Measurements from ENCODE around the gene POLD4.
"Not testable (repeated sequence)": the region's sequence is repeated elsewhere in the genome, so short reads cannot be mapped to it uniquely, and the experiment has no call there.

The POLD4 gene

GRCh38 chr11:67354075-67355022 is 1.0 kb upstream of the POLD4 start:
- no peak for DNase-seq (ENCODE audit: low read depth in 4 of 4, low spot score in 1 of 4)

DNA sequence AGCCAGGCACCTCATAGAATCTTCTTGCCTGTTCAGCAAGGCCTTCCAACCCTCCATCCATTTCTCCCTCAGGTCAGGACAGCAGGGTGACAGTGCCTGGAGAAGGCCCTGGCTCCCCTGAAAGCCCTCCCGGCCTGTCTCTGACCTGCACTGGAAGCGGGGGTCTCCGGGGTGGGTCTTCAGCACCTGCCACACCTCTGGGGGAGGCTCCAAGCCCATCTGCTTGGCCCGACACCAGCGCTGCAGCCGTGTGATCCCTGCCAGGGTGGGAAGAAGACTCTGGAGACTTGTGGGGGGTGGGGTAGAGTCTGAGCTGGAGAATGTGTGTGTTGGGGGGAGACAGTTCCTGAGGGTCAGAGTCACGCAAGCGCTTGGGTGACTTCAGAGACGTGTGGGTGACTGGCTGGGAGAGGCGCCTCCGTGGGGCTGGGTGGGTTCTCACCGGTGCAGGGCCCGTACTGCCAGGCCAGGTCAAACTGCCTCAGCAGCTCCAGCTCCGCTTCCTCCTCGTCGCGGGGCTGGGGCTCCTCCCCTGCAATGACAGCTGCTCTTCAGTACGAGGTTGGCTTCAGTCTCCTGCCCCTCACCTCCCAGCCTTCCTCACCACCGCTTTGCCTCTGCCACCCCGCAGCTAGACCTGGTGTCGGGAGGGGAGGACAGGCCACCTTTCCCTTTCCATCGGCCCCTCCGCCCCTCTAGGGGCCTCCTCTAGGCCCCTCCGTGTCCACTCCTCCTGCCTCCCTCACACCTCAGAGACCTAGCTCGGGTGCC is 615 bp downstream of the POLD4 start:
- DNase-seq (ENCODE audit: low read depth in 4 of 4, low spot score in 1 of 4) = no peak

DNA sequence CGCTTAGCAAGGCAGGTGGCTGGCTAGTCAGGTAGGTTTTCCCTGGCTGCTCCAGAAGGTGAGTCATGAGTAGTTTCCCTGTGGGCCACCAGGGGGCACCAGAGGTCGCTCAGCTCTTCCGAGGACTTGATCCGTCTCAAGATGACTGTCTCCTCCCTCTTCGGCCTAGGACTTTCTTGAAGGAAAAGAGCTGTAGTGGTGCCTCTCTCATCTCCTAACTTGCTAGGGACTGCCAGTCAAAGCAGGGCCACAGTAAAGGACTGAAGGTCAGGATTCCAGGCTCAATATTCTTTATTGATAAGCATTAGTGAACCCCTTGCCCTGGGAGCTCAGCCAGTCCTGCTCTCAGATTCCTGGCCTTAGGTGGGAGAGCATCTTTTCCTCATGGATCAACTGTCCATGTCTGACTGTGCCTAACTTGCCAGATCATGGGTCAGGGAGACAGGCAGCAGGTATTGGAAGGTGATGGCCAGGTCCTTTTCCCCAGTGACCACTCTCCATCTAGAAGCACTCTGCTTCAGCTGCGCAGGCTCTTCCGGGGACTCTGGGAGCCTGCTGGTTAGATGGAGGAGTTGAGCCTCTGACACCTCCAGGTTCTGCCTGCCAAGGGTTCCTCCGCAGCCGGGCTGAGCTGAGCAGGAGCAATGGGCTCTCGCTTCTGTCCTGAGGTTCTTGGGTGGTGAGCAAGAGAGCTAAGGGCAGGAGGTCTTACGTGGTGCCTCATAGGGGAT is 1.9 kb downstream of the POLD4 start:
- peak in 1 of 4 experiments; percentile 47 for DNase-seq (ENCODE audit: low read depth in 4 of 4, low spot score in 1 of 4)

DNA sequence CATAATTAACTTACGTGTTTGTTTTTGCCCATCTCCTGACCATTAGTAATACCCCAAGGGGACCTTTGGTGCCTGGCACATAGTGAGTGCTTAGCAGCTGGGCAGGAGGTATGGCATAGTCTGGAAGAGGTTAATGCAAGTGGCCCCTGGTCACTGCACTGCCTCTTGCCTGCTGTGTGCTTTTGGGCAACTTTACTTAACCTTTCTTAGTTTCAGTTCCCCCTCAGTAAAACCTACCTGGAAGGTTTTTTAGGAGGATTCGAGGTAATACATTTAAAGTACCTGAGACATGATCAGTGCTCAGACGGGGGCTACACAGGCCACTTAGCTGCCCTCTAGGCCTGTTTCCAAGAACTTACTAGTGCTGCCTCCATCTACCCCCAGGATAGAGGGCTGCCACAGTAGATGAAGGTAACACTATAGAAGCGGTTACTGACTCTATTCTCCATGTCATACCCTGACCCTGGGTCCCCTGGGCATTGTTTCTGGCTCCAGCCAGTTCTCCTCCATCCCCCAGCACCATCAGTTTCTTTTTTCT is 3.3 kb downstream of the POLD4 start:
- no peak for DNase-seq (ENCODE audit: low read depth in 4 of 4, low spot score in 1 of 4)

- no peak for DNase-seq (ENCODE audit: low read depth in 4 of 4, low spot score in 1 of 4)
Observed at GRCh38 chr11:67349457-67349856, 3.9 kb downstream of the POLD4 start.

GRCh38 chr11:67349036-67349435 is 4.3 kb downstream of the POLD4 start:
- DNase-seq (ENCODE audit: low read depth in 4 of 4, low spot score in 1 of 4) = no peak

DNA sequence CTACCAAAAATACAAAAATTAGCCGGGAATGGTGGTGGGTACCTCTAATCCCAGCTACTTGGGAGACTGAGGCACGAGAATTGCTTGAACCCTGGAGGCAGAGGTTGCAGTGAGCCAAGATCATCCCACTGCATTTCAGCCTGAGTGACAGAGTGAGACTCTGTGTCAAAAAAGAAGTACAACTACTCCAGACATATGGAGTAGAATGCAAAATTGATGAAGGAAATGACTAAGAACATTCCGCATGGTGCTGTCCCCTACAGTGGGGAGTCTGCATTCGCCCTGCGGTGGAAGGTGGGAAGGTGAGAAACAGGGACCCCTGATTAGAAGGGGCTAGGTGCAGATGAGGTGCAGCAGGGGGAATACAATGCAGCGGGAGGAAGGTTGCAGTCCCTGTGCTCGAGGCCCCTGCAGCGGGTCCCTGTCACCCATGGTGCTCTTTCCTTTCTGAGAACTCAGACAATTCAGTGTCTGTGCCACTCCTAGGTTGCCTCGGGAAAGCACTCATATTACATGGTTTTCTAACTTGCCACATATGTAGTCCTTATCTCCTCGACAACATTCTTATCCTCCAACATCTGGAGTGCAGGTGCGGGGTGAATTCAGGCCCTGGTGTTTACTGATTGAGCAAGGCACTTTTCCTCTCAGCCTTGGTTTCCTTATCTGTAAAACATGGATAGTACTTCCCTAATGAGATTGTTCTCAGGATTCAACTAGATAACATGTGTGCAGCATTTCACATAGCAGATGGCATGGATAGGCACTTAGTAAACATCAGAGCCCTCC is 5.2 kb downstream of the POLD4 start:
- DNase-seq (ENCODE audit: low read depth in 4 of 4, low spot score in 1 of 4) = no peak

DNA sequence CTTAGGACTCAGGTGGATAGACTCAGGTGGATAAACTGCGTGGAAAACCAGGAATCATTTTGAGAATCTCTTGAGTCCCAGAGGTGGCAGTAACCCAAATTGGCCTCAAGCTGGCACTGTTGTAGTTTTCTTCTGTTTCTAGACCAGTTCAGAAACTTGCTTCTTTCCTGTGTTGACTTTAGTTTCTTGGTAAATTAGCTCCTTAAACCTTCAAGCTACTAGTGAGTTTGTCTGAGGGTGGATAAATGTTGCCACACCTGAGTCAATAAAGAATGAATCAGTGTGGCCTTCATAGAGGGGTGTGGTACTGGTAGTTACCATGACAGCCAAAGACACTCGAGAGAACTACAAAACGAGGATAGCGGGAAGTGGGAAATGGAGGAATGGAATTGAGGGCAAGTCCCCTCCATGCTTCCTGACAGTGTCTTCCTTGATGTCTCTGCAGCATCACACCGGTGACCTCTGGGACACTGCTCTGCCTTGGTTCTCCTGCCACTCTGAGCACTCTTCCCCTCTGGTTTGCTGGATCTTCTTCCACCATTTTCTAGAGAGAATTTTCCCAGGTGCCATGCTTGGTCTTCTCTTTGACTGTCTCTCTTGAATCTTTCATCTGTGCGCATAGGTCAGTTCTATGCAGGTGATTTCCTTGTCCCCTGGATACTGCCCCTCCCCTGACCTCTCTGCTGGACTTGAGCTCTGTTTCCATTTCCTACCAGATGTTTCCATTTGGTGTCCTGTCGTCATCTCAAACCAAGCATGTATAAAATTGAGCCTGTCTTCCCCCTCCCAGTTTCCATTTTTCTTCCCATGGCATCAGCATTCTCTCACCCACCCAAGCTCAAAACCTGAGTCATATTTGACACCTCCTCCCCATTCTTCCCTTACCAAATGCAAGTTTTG is 7.2 kb downstream of the POLD4 start:
- DNase-seq (ENCODE audit: low read depth in 4 of 4, low spot score in 1 of 4) = no peak

DNA sequence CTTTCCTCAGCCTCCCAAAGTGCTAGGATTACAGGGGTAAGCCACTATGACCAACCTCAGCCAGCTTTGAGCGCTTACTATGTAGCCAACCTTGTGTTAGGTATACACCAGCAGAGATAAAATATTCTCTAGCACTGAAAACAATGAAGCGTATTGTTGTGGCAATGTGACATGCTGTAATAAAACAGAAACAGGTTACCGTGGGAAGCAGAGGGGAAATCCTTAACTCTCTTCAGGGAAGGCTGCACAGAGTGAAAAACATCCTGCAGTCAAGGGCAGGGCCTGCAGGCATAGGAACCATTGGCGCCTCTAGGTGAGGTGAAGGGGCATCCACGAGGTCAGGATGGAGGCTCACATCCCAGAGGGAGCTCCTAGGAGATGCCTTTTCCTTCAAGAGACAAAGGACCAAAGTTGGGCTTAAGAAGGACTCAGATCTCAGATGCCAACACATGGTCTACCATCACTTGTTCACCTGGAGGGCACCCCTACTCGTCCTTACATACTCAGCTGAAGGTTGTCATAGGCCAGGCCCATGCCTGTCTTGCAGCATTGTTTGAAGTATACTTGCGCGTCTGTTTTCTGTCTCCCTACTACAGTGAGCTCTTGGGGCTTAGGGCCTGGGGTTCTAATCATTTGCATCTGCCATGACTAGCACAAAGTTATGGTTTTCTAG is 8.0 kb downstream of the POLD4 start:
- DNase-seq (ENCODE audit: low read depth in 4 of 4, low spot score in 1 of 4) = no peak

DNA sequence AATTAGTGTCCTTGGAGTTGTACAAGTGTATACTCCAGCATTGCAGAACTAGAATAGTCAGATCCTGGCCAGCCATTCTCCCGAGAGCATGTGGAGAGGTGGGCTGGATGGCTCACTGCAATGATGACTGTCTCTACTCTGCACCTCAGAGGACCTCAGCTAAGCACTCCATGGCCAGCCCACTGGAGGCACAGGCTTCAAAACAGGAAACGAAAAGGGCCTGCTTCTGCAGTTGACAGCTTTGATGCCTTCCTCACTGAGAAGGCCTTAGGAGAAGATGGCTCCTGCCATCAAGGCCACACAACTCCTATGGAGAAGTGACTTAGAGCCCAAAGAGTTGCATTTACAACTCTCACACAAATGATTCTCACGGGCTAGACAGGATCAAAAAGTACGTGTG is 9.1 kb downstream of the POLD4 start:
- no peak for DNase-seq (ENCODE audit: low read depth in 4 of 4, low spot score in 1 of 4)

DNA sequence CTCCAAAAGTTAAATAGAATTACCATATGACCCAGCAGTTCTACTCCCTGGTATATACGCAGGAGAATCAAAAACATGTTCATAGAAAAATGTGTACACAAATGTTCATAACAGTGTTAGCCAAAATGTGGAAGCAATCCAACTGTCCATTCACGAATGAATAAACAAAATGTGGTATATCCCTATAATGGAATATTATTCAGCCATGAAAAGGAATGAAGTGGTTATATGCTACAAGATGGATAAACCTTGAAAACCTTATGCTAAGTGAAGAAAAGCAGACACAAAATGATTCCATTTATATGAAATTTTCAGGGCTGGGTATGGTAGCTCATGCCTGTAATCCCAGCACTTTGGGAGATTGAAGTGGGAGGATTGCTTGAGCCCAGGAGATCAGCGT is 16.1 kb downstream of the POLD4 start:
- DNase-seq (ENCODE audit: low read depth in 4 of 4, low spot score in 1 of 4) = no peak

DNA sequence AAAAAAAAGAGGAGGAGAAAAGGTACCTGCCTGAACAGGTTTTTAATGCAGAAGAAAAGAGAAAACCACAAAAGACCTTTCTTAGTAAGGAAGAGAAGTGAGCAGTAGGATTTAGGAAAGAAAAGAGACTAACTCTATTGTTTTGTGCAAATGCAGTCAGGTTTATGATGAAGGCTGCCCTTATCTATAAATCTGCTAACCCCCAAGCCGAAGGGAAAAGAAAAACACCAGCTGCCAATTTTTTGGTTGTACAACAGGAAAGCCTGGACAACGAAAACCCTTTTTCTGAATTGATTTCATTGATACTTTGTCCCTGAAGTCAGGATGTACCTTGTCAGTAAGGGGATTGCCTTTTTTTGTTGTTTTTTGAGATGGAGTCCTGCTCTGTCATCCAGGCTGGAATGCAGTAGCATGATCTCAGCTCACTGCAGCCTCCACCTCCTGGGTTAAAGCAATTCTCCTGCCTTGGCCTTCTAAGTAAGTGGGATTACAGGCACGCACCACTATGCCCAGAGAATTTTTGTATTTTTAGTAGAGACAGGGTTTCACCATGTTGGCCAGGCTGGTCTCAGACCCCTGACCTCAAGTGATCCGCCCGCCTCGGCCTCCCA is 21.2 kb downstream of the POLD4 start:
- no peak for DNase-seq (ENCODE audit: low read depth in 4 of 4, low spot score in 1 of 4)

GRCh38 chr11:67323526-67323925 is 29.8 kb downstream of the POLD4 start:
- DNase-seq (ENCODE audit: low read depth in 4 of 4, low spot score in 1 of 4) = no peak

DNA sequence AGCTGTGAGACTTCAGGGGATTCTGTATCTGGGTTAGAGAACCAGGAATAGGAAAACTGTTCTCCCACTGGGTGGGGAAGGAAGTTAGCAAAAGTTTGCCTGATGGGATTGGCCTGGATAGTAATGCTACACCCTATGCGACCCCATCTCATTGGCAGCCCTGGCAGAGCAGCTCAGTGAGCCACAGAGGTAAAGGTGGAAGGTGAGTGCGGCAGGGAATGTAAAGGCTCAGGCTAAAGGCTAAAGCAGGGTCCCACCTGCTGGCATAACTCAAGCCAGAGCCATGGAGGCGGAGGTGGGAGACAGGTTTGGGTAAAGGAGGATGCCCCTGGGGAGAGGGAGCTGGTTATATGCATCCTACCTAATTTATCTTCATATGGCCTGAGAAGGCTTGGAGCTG is 31.3 kb downstream of the POLD4 start:
- no peak for DNase-seq (ENCODE audit: low read depth in 4 of 4, low spot score in 1 of 4)

DNA sequence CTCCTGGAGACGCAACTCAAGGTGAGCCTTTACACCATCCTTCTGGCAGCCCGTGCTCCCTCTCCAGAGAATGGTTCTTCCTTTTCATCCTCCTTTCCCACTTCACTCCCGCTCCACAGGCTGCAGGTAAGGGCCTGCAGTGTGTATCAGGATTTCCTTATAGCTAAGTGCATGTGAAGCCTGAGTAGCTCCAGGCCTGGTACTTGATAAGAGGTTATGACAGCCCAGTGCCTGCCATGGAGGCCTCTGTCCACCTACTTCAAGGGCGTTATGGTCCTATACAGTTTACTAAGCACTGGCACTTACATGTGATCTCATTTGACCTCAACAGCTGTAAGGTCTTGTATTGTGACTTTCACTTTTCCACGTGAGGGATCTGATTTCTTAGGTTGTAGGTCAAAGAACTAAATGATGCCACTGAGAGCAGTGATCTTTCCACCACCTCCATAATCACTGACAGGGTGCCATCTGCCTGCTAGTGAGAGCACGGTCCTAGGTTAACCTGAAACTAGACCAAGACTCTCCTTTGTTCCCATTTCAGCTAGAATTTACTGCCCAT is 32.0 kb downstream of the POLD4 start:
- DNase-seq (ENCODE audit: low read depth in 4 of 4, low spot score in 1 of 4) = no peak

GRCh38 chr11:67320691-67321090 is 32.7 kb downstream of the POLD4 start:
- DNase-seq (ENCODE audit: low read depth in 4 of 4, low spot score in 1 of 4) = no peak

DNA sequence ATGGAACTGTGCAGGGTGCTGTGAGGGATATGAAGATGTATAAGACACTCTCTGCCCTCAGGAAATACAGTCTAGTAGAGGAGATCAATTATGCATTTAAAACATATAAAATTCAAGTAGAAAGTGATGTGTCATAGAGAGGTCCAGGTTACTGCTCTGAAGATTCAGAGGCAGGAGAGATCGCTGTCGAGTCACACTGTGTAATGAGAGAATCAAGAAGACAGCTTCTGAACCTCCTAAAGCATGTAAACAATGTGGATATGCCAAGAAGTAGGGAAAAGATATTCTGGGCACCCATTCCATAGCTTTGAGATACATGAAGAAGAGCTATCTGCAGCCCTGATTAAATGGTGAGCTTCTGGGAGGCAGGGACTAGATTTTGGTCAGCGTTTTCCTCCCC is 33.3 kb downstream of the POLD4 start:
- DNase-seq (ENCODE audit: low read depth in 4 of 4, low spot score in 1 of 4) = no peak

GRCh38 chr11:67318876-67319275 is 34.5 kb downstream of the POLD4 start:
- DNase-seq (ENCODE audit: low read depth in 4 of 4, low spot score in 1 of 4) = not testable (repeated sequence)
